GM21737 (cell line): Measurements from ENCODE around the gene ZPBP2.

Source experiments
- ATAC-seq: cut with Tn5 transposase; IDR thresholded peaks from one replicate; pipeline ENCODE4 v1.9.1; 2021; ENCODE audit warnings: mild to moderate bottlenecking, moderate library complexity; ENCODE audit not compliant: unreplicated experiment

The ZPBP2 gene

GRCh38 chr17:39904990-39905288 is 36.9 kb downstream of the ZPBP2 start:
- ATAC-seq, result no peak

- no peak for ATAC-seq
Measured at GRCh38 chr17:39908789-39909352, 40.9 kb downstream of the ZPBP2 start.

- no peak for ATAC-seq
Measured at GRCh38 chr17:39913989-39914388, 46.0 kb downstream of the ZPBP2 start.

- ATAC-seq, result no peak
Measured at GRCh38 chr17:39915559-39915958, 47.6 kb downstream of the ZPBP2 start.

- ATAC-seq, result no peak
Measured at GRCh38 chr17:39916918-39917317, 48.9 kb downstream of the ZPBP2 start.

GRCh38 chr17:39919087-39919683 is 51.2 kb downstream of the ZPBP2 start:
- ATAC-seq, result no peak

- ATAC-seq, result no peak
Measured at GRCh38 chr17:39920218-39921210, 52.5 kb downstream of the ZPBP2 start.

- no peak for ATAC-seq
Measured at GRCh38 chr17:39921323-39921722, 53.3 kb downstream of the ZPBP2 start.

GRCh38 chr17:39922006-39922405 is 54.0 kb downstream of the ZPBP2 start:
- ATAC-seq, result no peak

- no peak for ATAC-seq
Measured at GRCh38 chr17:39923230-39923629, 55.2 kb downstream of the ZPBP2 start.

- ATAC-seq, result no peak
Measured at GRCh38 chr17:39923836-39924690, 56.1 kb downstream of the ZPBP2 start.

GRCh38 chr17:39924691-39925055 is 56.7 kb downstream of the ZPBP2 start:
- no peak for ATAC-seq

GRCh38 chr17:39925282-39926134 is 57.5 kb downstream of the ZPBP2 start:
- no peak for ATAC-seq

GRCh38 chr17:39926135-39926587 is 58.2 kb downstream of the ZPBP2 start:
- no peak for ATAC-seq

GRCh38 chr17:39926588-39927100 is 58.6 kb downstream of the ZPBP2 start:
- ATAC-seq, result no peak
